Hypothalamus (tissue), 51 donors: ENCODE measurements around the gene U2AF2.

Source experiments
- DNase-seq, 51 donors: peaks; one replicate each; lab custom pipeline; 2025; lab: John Stamatoyannopoulos, UW

The U2AF2 gene

GRCh38 chr19:55621205-55621672 is 33.6 kb upstream of the U2AF2 start:
- no peak for DNase-seq

GRCh38 chr19:55621673-55622231 is 33.1 kb upstream of the U2AF2 start:
- no peak for DNase-seq

GRCh38 chr19:55622242-55622969 is 32.4 kb upstream of the U2AF2 start:
- DNase-seq, result no peak

GRCh38 chr19:55623130-55623529 is 31.7 kb upstream of the U2AF2 start:
- DNase-seq, result no peak

- no peak for DNase-seq
These were observed 31.3 kb upstream of the U2AF2 start for GRCh38 chr19:55623561-55623960.

- peak; percentile 67 to 98 (median 89) for DNase-seq
These were observed 30.5 kb upstream of the U2AF2 start, which contains the start of gene ZNF784 for GRCh38 chr19:55624109-55625003. ZNF784 (minus strand) TSS chr19:55624566; CDS start chr19:55624561, 5 bp downstream.

- DNase-seq, result no peak
These were observed 29.9 kb upstream of the U2AF2 start for GRCh38 chr19:55625004-55625326.

- DNase-seq, result no peak
These were observed 28.5 kb upstream of the U2AF2 start for GRCh38 chr19:55626350-55626749.

- peak in 45 of 51 donors; percentile 8 to 100 (median 64) for DNase-seq
These were observed 22.4 kb upstream of the U2AF2 start for GRCh38 chr19:55632463-55632834.

GRCh38 chr19:55633861-55634260 is 21.0 kb upstream of the U2AF2 start:
- no peak for DNase-seq

- no peak for DNase-seq
These were observed 19.5 kb upstream of the U2AF2 start for GRCh38 chr19:55635334-55635717.

- DNase-seq, result no peak
These were observed 18.9 kb upstream of the U2AF2 start for GRCh38 chr19:55635856-55636440.

- DNase-seq, result no peak
These were observed 18.1 kb upstream of the U2AF2 start for GRCh38 chr19:55636723-55637122.

- DNase-seq, result no peak
These were observed 17.3 kb upstream of the U2AF2 start for GRCh38 chr19:55637534-55637933.

- DNase-seq, result peak in 2 of 51 donors; percentile 9 to 10
These were observed 15.9 kb upstream of the U2AF2 start for GRCh38 chr19:55638864-55639359.

GRCh38 chr19:55640043-55640576 is 14.7 kb upstream of the U2AF2 start:
- DNase-seq, result peak in 39 of 51 donors; percentile 12 to 73 (median 47)

GRCh38 chr19:55640577-55641425 is 14.0 kb upstream of the U2AF2 start, which contains the start of gene ZNF580:
ZNF580 (plus strand) TSS chr19:55641002; CDS start chr19:55642509, 1,507 bp downstream.
- DNase-seq, result peak in 46 of 51 donors; percentile 21 to 84 (median 68)

GRCh38 chr19:55641426-55642152 is 13.2 kb upstream of the U2AF2 start:
- DNase-seq, result peak in 2 of 51 donors; percentile 38 to 53
